Islet precursor cell (in vitro differentiated cells): ENCODE results near the gene ZNF524.
A peak's percentile ranks its signal among the peaks of the same experiment; 100 is the strongest.

Experiments
- DNase-seq: peaks from one replicate; pipeline ENCODE4 v3.0.0-alpha.2; 2018

The ZNF524 gene

GRCh38 chr19:55621673-55622231, 21.7 kb downstream of the ZNF524 start:
- peak; percentile 49 for DNase-seq

- DNase-seq = peak; percentile 45
These were observed 22.3 kb downstream of the ZNF524 start for GRCh38 chr19:55622242-55622969.

GRCh38 chr19:55623130-55623529, 23.0 kb downstream of the ZNF524 start:
- DNase-seq = no peak

GRCh38 chr19:55623561-55623960, 23.5 kb downstream of the ZNF524 start:
- no peak for DNase-seq

- peak; percentile 96 for DNase-seq
These were observed 24.3 kb downstream of the ZNF524 start, which contains the start of gene ZNF784 for GRCh38 chr19:55624109-55625003. Gene ZNF784, minus strand, starts transcription at chr19:55624566. Its CDS starts 5 bp downstream, at chr19:55624561.

- DNase-seq = no peak
These were observed 24.9 kb downstream of the ZNF524 start for GRCh38 chr19:55625004-55625326.

GRCh38 chr19:55626350-55626749, 26.3 kb downstream of the ZNF524 start:
- DNase-seq = no peak

GRCh38 chr19:55632463-55632834, 32.4 kb downstream of the ZNF524 start:
- peak; percentile 94 for DNase-seq

GRCh38 chr19:55633861-55634260, 33.8 kb downstream of the ZNF524 start:
- no peak for DNase-seq

GRCh38 chr19:55635334-55635717, 35.2 kb downstream of the ZNF524 start:
- DNase-seq = no peak

GRCh38 chr19:55635856-55636440, 35.9 kb downstream of the ZNF524 start:
- DNase-seq = no peak

GRCh38 chr19:55636723-55637122, 36.6 kb downstream of the ZNF524 start:
- no peak for DNase-seq

GRCh38 chr19:55637534-55637933, 37.4 kb downstream of the ZNF524 start:
- no peak for DNase-seq

GRCh38 chr19:55638864-55639359, 38.8 kb downstream of the ZNF524 start:
- no peak for DNase-seq

GRCh38 chr19:55640043-55640576, 40.0 kb downstream of the ZNF524 start:
- DNase-seq = peak; percentile 70

GRCh38 chr19:55640577-55641425, 40.7 kb downstream of the ZNF524 start, which contains the start of gene ZNF580:
Gene ZNF580, plus strand, starts transcription at chr19:55641002. Its CDS starts 1,507 bp downstream, at chr19:55642509.
- DNase-seq = peak; percentile 85

- DNase-seq = no peak
These were observed 41.5 kb downstream of the ZNF524 start for GRCh38 chr19:55641426-55642152.

GRCh38 chr19:55642153-55643002, 42.3 kb downstream of the ZNF524 start:
- peak; percentile 54 for DNase-seq

GRCh38 chr19:55643003-55643886, 43.2 kb downstream of the ZNF524 start, which contains the start of gene ZNF581:
Gene ZNF581, plus strand, starts transcription at chr19:55643649. Its CDS starts 923 bp downstream, at chr19:55644572.
- DNase-seq = peak; percentile 85
